Measurements from ENCODE around the gene NOLC1. TPM values are rescaled to one million over a fixed set of nuclear protein-coding genes. Genes with fewer than 3 reads are reported as not detected.

The NOLC1 gene
- total and polyA plus RNA-seq, 4 donors = 21.8 to 60.9 (median 36.6) TPM

GRCh38 chr10:102163342-102163989 is 11.3 kb downstream of the NOLC1 start:
- WGBS, 2 donors = 67 to 72% methylated on average over 4 of the region's 4 CpGs
- no peak for ATAC-seq (ENCODE audit: insufficient read depth, low FRiP score)
- no peak for TF ChIP-seq CTCF (IDR thresholded peaks at IDR 0.05; ENCODE audit: control extremely low read depth, extremely low read depth)
- DNase-seq = no peak
- H3K9me3 ChIP-seq (ENCODE audit: control insufficient read depth in 4 of 4, insufficient read depth in 3 of 4, low read length in 3 of 4) = no peaks in the 10 kb centered on the region
- H3K4me3 ChIP-seq = no peak overlapping the region
- H3K27ac ChIP-seq (ENCODE audit: low read depth in 1 of 2, low read length in 1 of 2) = no peak overlapping the region
- H3K36me3 ChIP-seq (ENCODE audit: control insufficient read depth in 4 of 4, insufficient read depth in 4 of 4, low read length in 4 of 4) = peaks cover 30 to 44% (median 41%) of the 10 kb centered on the region in 4 donors
- no peaks in the 10 kb centered on the region for H3K4me1 ChIP-seq (ENCODE audit: control insufficient read depth in 5 of 5, insufficient read depth in 5 of 5, low read length in 5 of 5)
- H3K27me3 ChIP-seq (ENCODE audit: control insufficient read depth in 3 of 3, insufficient read depth in 3 of 3, low read length in 2 of 3) = no peaks in the 10 kb centered on the region
- H3K9ac ChIP-seq (ENCODE audit: insufficient read depth in 1 of 2, low read length in 2 of 2) = no peak overlapping the region

DNA sequence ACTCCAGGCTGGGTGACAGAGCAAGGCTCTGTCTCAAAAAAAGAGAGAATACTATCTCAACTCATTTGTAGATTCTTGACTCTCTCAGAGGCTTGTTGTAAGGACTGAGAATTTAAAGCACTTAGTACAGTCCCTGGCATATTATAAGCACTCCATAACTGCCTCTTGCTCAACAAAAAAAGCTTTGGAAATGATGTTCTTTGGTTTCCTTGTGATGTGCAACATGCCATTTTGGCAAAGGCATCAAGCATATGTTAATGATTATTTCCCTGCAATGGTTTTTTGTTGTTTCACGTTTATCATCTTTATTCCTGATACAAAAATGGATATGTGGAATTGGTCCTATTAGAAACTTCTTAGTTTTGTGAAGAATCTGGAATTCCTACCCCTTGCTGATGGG is 15.7 kb downstream of the NOLC1 start:
- no peak overlapping the region for H3K27ac ChIP-seq (ENCODE audit: low read depth in 1 of 2, low read length in 1 of 2)
- H3K9me3 ChIP-seq (ENCODE audit: control insufficient read depth in 4 of 4, insufficient read depth in 3 of 4, low read length in 3 of 4) = no peaks in the 10 kb centered on the region
- no peak overlapping the region for H3K9ac ChIP-seq (ENCODE audit: insufficient read depth in 1 of 2, low read length in 2 of 2)
- no peaks in the 10 kb centered on the region for H3K27me3 ChIP-seq (ENCODE audit: control insufficient read depth in 3 of 3, insufficient read depth in 3 of 3, low read length in 2 of 3)
- no peak for TF ChIP-seq CTCF (IDR thresholded peaks at IDR 0.05; ENCODE audit: control extremely low read depth, extremely low read depth)
- H3K4me3 ChIP-seq = no peak overlapping the region
- WGBS, 2 donors = 48 to 57% methylated on average over 1 of the region's 1 CpG
- peaks cover 0 to 9% (median 5%) of the 10 kb centered on the region in 4 donors for H3K36me3 ChIP-seq (ENCODE audit: control insufficient read depth in 4 of 4, insufficient read depth in 4 of 4, low read length in 4 of 4)
- ATAC-seq (ENCODE audit: insufficient read depth, low FRiP score) (no peak), DNase-seq (no peak)
- H3K4me1 ChIP-seq (ENCODE audit: control insufficient read depth in 5 of 5, insufficient read depth in 5 of 5, low read length in 5 of 5) = no peaks in the 10 kb centered on the region

DNA sequence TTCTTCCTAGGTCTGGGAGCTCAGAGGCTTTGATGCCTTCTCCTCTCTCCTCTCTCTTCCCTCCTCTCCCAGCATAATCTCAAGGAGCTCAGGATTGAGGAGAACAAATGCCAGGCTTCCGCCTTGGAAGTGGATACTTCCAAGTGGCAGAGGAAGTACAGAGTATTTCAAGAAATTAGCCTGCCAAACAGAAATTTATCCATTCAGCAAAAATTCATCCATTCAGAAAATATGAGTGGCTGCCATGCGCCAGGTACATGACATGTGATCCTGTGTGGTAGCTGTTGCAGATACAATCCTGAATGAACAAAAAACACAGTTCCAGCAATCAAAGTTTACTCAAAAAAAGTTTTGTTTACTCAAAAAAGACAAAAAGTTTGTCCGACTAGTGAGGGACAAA is 18.4 kb downstream of the NOLC1 start:
- ATAC-seq (ENCODE audit: insufficient read depth, low FRiP score) (no peak), DNase-seq (no peak)
- no peak overlapping the region for H3K27ac ChIP-seq (ENCODE audit: low read depth in 1 of 2, low read length in 1 of 2)
- H3K27me3 ChIP-seq (ENCODE audit: control insufficient read depth in 3 of 3, insufficient read depth in 3 of 3, low read length in 2 of 3) = no peaks in the 10 kb centered on the region
- no peak overlapping the region for H3K4me3 ChIP-seq
- 56 to 58% methylated on average over 3 of the region's 3 CpGs for WGBS, 2 donors
- H3K9me3 ChIP-seq (ENCODE audit: control insufficient read depth in 4 of 4, insufficient read depth in 3 of 4, low read length in 3 of 4) = no peaks in the 10 kb centered on the region
- no peaks in the 10 kb centered on the region for H3K36me3 ChIP-seq (ENCODE audit: control insufficient read depth in 4 of 4, insufficient read depth in 4 of 4, low read length in 4 of 4)
- peak overlapping the region in 1 of 2 donors; percentile 13 for H3K9ac ChIP-seq (ENCODE audit: insufficient read depth in 1 of 2, low read length in 2 of 2)
- no peak for TF ChIP-seq CTCF (IDR thresholded peaks at IDR 0.05; ENCODE audit: control extremely low read depth, extremely low read depth)
- no peaks in the 10 kb centered on the region for H3K4me1 ChIP-seq (ENCODE audit: control insufficient read depth in 5 of 5, insufficient read depth in 5 of 5, low read length in 5 of 5)

GRCh38 chr10:102172288-102172687 is 20.1 kb downstream of the NOLC1 start:
- Histone ChIP-seq H3K27ac (ENCODE audit: low read depth in 1 of 2, low read length in 1 of 2) (no peak overlapping the region), H3K36me3 (ENCODE audit: control insufficient read depth in 4 of 4, insufficient read depth in 4 of 4, low read length in 4 of 4) (no peaks in the 10 kb centered on the region), H3K9ac (ENCODE audit: insufficient read depth in 1 of 2, low read length in 2 of 2) (no peak overlapping the region), H3K27me3 (ENCODE audit: control insufficient read depth in 3 of 3, insufficient read depth in 3 of 3, low read length in 2 of 3) (no peaks in the 10 kb centered on the region), H3K4me3 (no peak overlapping the region), H3K4me1 (ENCODE audit: control insufficient read depth in 5 of 5, insufficient read depth in 5 of 5, low read length in 5 of 5) (no peaks in the 10 kb centered on the region), H3K9me3 (ENCODE audit: control insufficient read depth in 4 of 4, insufficient read depth in 3 of 4, low read length in 3 of 4) (no peaks in the 10 kb centered on the region)
- DNase-seq (no peak), ATAC-seq (ENCODE audit: insufficient read depth, low FRiP score) (no peak)
- no peak for TF ChIP-seq CTCF (IDR thresholded peaks at IDR 0.05; ENCODE audit: control extremely low read depth, extremely low read depth)
- 87 to 89% methylated on average over 8 of the region's 8 CpGs for WGBS, 2 donors

All from lung (tissue), 12 donors.